Stimulated activated CD4-positive, alpha-beta T cell treated with anti-CD3 and anti-CD28 coated beads, Interleukin-15, amount 100 ng/mL, for 1 hour (primary cell): Measurements from ENCODE around the gene MRTFA.
A peak's percentile ranks its signal among the peaks of the same experiment; 100 is the strongest.
"Not testable (repeated sequence)": the region's sequence is repeated elsewhere in the genome, so short reads cannot be mapped to it uniquely, and the experiment has no call there.

Experiments used
- DNase-seq, 2 donors: peaks; one replicate each; pipeline ENCODE4 v3.0.0-alpha.2; 2020; ENCODE audit warnings: low read depth in 1 of 2, low spot score in 1 of 2

The MRTFA gene

GRCh38 chr22:40636380-40637182 is at the start of gene MRTFA:
MRTFA (minus strand) TSS chr22:40636719.
- peak; percentile 97 to 98 for DNase-seq

- DNase-seq: no peak
These were observed 48.9 kb upstream of the MRTFA start for GRCh38 chr22:40685406-40685805.

- DNase-seq: no peak
These were observed 48.2 kb upstream of the MRTFA start for GRCh38 chr22:40684728-40685127.

GRCh38 chr22:40681451-40681850 is 44.9 kb upstream of the MRTFA start:
- no peak for DNase-seq

- DNase-seq: no peak
These were observed 44.3 kb upstream of the MRTFA start for GRCh38 chr22:40680819-40681183.

- no peak for DNase-seq
These were observed 43.7 kb upstream of the MRTFA start for GRCh38 chr22:40679964-40680818.

GRCh38 chr22:40679249-40679963 is 42.9 kb upstream of the MRTFA start, which contains the start of gene MCHR1:
MCHR1 (plus strand) TSS chr22:40679484; CDS start chr22:40679653, 169 bp downstream.
- no peak for DNase-seq

- DNase-seq: no peak
These were observed 42.2 kb upstream of the MRTFA start for GRCh38 chr22:40678493-40679248.

GRCh38 chr22:40676644-40677043 is 40.1 kb upstream of the MRTFA start:
- no peak for DNase-seq

- not testable (repeated sequence) for DNase-seq
These were observed 39.6 kb upstream of the MRTFA start for GRCh38 chr22:40676166-40676565.

GRCh38 chr22:40674274-40674673 is 37.8 kb upstream of the MRTFA start:
- DNase-seq: no peak

GRCh38 chr22:40673017-40673416 is 36.5 kb upstream of the MRTFA start:
- DNase-seq: no peak

GRCh38 chr22:40671796-40672360 is 35.4 kb upstream of the MRTFA start:
- no peak for DNase-seq

GRCh38 chr22:40671369-40671768 is 34.9 kb upstream of the MRTFA start:
- DNase-seq: no peak

GRCh38 chr22:40670058-40670457 is 33.5 kb upstream of the MRTFA start:
- no peak for DNase-seq

- DNase-seq: no peak
These were observed 32.3 kb upstream of the MRTFA start for GRCh38 chr22:40668611-40669411.

GRCh38 chr22:40666151-40666848 is 29.8 kb upstream of the MRTFA start:
- no peak for DNase-seq

GRCh38 chr22:40665312-40665711 is 28.8 kb upstream of the MRTFA start:
- DNase-seq: no peak

GRCh38 chr22:40661671-40662070 is 25.2 kb upstream of the MRTFA start:
- DNase-seq: no peak
